Transverse colon (tissue), 4 donors: Measurements from ENCODE around the gene MTOR. TPM values are rescaled to one million over a fixed set of nuclear protein-coding genes. Genes with fewer than 3 reads are reported as not detected.

Experiments used
- DNase-seq: peaks from one replicate; pipeline ENCODE4 v3.0.0-alpha.2; 2019
- H3K27ac ChIP-seq, 4 donors: fragments of 200-600 bp; sonication (generic); 2 replicates each; pipeline ENCODE4 v1.5.1; 2016 to 2018; ENCODE audit warnings: inconsistent platforms in 4 of 4
- H3K27me3 ChIP-seq: fragments of 200-600 bp; sonication (generic); 2 replicates; pipeline ENCODE4 v1.5.1; 2017; ENCODE audit warnings: inconsistent platforms
- H3K36me3 ChIP-seq, 4 donors: fragments of 200-600 bp; sonication (generic); 2 replicates each; pipeline ENCODE4 v1.5.1; 2017 to 2019; ENCODE audit warnings: inconsistent platforms in 4 of 4
- H3K4me1 ChIP-seq, 4 donors: fragments of 200-600 bp; sonication (generic); 2 replicates each; pipeline ENCODE4 v1.5.1; 2017 to 2020; ENCODE audit warnings: inconsistent platforms in 4 of 4
- H3K4me3 ChIP-seq, 4 donors: fragments of 200-600 bp; sonication (generic); 1 replicate in 1 of 4; 2 replicates in 3 of 4; pipeline versions ENCODE4 v1.5.1 to v1.6.1; 2017 to 2019; ENCODE audit warnings: inconsistent platforms in 4 of 4
- H3K9me3 ChIP-seq, 2 donors: fragments of 200-600 bp; sonication (generic); 2 replicates each; pipeline ENCODE4 v1.5.1; 2017 to 2019; ENCODE audit warnings: inconsistent platforms in 2 of 2
- EP300 ChIP-seq: sonication (generic); formaldehyde crosslinking; IDR thresholded peaks from one replicate; pipeline ENCODE4 v1.6.1; 2017; ENCODE audit warnings: antibody characterized with exemption, low read depth
- POLR2A ChIP-seq: fragments of 450-650 bp; IDR thresholded peaks from one replicate; pipeline ENCODE4 v1.6.1; 2016; ENCODE audit warnings: antibody characterized with exemption, mild to moderate bottlenecking, moderate library complexity
- POLR2AphosphoS5 ChIP-seq, 3 donors: sonication (generic); formaldehyde crosslinking; IDR thresholded peaks; one replicate each; pipeline ENCODE4 v1.6.1; 2016; ENCODE audit warnings: antibody characterized with exemption in 3 of 3
- WGBS, 2 donors: methylation state at CpG; one replicate each; pipeline ENCODE4 v1.1.5; 2018; ENCODE audit warnings: low coverage in 1 of 2; 5-methylcytosine and 5-hydroxymethylcytosine counted together
- in situ Hi-C, 4 donors: fragments of 200-750 bp; cut with MboI; loops; one replicate each; pipeline versions ENCODE4 v1.15.0 to v1.15.1; 2017; ENCODE audit warnings: low sequenced_read_pairs in 3 of 4, low pct_ligation_motif_present in 1 of 4, low pct_unique_long_range_greater_than_20kb in 1 of 4
- intact Hi-C: fragments of 100-400 bp; cut with DNase I; formaldehyde crosslinking; loops from one replicate; pipeline ENCODE4 v1.15.1; 2023; ENCODE audit warnings: low total_unique reads
- total RNA-seq, 4 donors: library from RNA; depleted of rRNA; stranded (reverse); fragments of >200 nt; gene quantifications; one replicate each; pipeline ENCODE4 v1.1.0, GENCODE V29; 2016
- TF ChIP-seq, protein P1 (sequence below), 5 experiments: fragments of 200-600 bp in 3 of 5; fragments of 450-650 bp in 2 of 5; sonication (generic) in 3 of 5; IDR thresholded peaks; 1 replicate in 2 of 5; 2 replicates in 3 of 5; pipeline ENCODE4 v1.5.1; 2016 to 2017; ENCODE audit warnings: antibody characterized with exemption in 5 of 5, inconsistent platforms in 3 of 5, mild to moderate bottlenecking in 2 of 5, moderate library complexity in 1 of 5

The MTOR gene
- total RNA-seq, 4 donors from 2014 or later, result 31.0 to 45.6 (median 40.6) TPM

DNA sequence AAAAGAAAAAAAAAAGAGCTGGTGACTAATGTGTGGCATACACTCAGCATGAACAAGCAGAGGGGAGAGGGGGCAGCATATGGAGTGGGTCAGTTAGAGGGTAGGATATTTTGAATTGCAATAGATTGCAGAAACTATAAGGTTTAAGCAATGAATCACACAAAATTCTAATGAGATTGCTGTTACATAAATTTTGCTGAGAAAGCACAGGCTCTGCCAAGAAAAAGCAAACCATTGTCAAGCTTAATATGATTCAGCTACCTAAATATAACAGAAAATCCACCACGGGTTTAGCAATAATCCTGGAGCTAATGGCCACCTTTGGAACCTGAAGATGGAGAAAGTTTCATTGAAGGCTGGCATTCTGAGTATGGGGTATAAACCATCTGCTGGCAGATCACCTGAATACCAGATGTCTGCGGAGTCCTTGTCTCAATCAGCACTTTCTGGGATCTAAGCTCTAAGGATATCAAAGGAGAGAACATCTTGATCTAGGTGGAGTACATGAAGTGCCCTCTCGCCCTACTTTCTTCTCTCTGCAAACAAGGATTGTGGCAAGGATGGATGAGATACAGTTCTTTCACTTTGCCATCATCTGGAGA is 103.5 kb downstream of the MTOR start:
- Histone ChIP-seq H3K27me3 (no peaks in the 10 kb centered on the region), H3K27ac (no peak overlapping the region), H3K9me3 (no peaks in the 10 kb centered on the region), H3K4me3 (no peak overlapping the region), H3K36me3 (peaks cover 0 to 22% (median 3%) of the 10 kb centered on the region in 4 donors), H3K4me1 (peaks cover 0 to 8% (median 0%) of the 10 kb centered on the region in 4 donors)
- no peak for TF ChIP-seq POLR2A
- TF ChIP-seq, protein P1, sequence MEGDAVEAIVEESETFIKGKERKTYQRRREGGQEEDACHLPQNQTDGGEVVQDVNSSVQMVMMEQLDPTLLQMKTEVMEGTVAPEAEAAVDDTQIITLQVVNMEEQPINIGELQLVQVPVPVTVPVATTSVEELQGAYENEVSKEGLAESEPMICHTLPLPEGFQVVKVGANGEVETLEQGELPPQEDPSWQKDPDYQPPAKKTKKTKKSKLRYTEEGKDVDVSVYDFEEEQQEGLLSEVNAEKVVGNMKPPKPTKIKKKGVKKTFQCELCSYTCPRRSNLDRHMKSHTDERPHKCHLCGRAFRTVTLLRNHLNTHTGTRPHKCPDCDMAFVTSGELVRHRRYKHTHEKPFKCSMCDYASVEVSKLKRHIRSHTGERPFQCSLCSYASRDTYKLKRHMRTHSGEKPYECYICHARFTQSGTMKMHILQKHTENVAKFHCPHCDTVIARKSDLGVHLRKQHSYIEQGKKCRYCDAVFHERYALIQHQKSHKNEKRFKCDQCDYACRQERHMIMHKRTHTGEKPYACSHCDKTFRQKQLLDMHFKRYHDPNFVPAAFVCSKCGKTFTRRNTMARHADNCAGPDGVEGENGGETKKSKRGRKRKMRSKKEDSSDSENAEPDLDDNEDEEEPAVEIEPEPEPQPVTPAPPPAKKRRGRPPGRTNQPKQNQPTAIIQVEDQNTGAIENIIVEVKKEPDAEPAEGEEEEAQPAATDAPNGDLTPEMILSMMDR (IDR thresholded peaks at IDR 0.05), result no peak
- TF ChIP-seq EP300, result no peak
- no peak for TF ChIP-seq POLR2AphosphoS5 (IDR thresholded peaks at IDR 0.05)
- WGBS, 2 donors, result 73 to 93% methylated on average over 2 to 3 of the region's 3 CpGs
- no peak for DNase-seq
- in situ Hi-C loops, result no loop called here
- intact Hi-C loops, result no loop called here

DNA sequence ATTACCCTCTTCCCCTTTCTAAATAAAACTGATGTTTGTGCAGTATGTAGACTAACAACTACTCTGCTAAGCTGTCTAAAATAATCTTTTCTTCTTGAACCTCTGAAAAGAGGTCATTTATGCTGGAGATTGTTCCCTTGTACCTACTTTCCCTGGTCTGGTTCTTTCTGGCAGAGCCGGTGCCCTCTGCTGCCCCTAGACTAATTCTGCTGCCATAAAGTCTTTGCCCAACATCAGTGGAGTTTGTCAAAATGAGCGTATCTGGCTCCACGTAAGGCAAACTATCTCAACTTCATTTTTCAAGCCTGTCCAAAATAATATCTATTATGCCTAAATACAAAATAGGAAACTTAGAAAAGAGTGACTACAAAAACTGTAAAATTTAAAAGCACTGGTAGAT is 104.1 kb downstream of the MTOR start:
- WGBS, 2 donors, result 88 to 94% methylated on average over 2 to 3 of the region's 3 CpGs

DNA sequence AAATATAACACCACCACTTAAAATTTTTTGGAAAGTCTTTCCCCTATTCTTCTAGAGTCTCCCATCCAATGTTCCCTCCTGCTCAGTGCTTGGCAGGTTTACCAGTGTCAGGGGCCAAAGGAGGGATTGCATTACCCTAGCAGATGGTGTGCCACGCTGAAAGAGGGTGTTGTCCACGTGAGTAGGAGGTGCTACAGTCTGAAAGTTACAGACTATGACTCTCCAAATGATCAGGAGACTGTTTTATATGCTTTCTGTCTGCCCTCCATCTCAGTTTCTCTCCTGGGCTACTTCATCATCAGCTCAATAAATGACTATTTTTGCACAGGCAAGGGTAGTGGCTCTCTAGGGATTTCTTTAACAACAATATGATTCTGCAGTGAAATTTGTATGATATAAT is 104.5 kb downstream of the MTOR start:
- Histone ChIP-seq H3K27ac (peak overlapping the region in 1 of 4 donors; percentile 1), H3K4me1 (peaks cover 0 to 8% (median 0%) of the 10 kb centered on the region in 4 donors), H3K9me3 (no peaks in the 10 kb centered on the region), H3K27me3 (no peaks in the 10 kb centered on the region), H3K36me3 (peaks cover 0 to 22% (median 3%) of the 10 kb centered on the region in 4 donors), H3K4me3 (no peak overlapping the region)
- DNase-seq, result no peak
- WGBS, 2 donors, result 26% methylated on average over 2 of the region's 2 CpGs; no CpG with 5 or more reads in 1 of the 2 donors
- intact Hi-C loops (no loop called here), in situ Hi-C loops (no loop called here)
- TF ChIP-seq POLR2A, result no peak
- TF ChIP-seq, protein P1 (IDR thresholded peaks at IDR 0.05), result no peak
- no peak for TF ChIP-seq EP300
- no peak for TF ChIP-seq POLR2AphosphoS5 (IDR thresholded peaks at IDR 0.05)

More for the DNA sequence above, 104.1 kb downstream of the MTOR start:
- in situ Hi-C loops (no loop called here), intact Hi-C loops (no loop called here)
- Histone ChIP-seq H3K9me3 (no peaks in the 10 kb centered on the region), H3K4me1 (peaks cover 0 to 8% (median 0%) of the 10 kb centered on the region in 4 donors), H3K4me3 (no peak overlapping the region), H3K27me3 (no peaks in the 10 kb centered on the region), H3K36me3 (peaks cover 0 to 22% (median 3%) of the 10 kb centered on the region in 4 donors), H3K27ac (peak overlapping the region in 1 of 4 donors; percentile 1)
- DNase-seq, result no peak
- no peak for TF ChIP-seq POLR2AphosphoS5 (IDR thresholded peaks at IDR 0.05)
- no peak for TF ChIP-seq EP300
- no peak for TF ChIP-seq POLR2A
- TF ChIP-seq, protein P1 (IDR thresholded peaks at IDR 0.05), result no peak

DNA sequence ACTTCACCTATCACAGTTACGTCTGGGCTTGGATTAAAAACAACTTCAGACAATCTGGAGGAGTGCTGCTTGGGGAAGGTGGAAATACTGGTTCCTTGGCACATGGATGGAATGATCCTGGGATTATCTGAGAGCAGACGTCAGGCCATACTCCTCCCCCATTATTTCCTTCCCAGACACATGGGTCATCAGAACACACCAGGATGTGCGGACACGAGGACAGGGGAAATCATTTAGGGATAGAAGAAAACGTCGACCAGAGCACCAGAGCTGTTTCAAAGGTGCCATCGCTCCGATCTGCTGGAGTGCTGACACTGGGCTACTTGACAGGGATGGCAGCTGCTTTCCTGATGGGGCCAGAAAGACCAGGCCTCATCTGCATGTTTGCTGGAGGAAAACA is 105.0 kb downstream of the MTOR start:
- DNase-seq, result no peak
- 74 to 100% methylated on average over 2 to 8 of the region's 8 CpGs for WGBS, 2 donors
- no peaks in the 10 kb centered on the region for H3K9me3 ChIP-seq
- TF ChIP-seq POLR2A, result no peak
- H3K36me3 ChIP-seq, result peaks cover 0 to 25% (median 6%) of the 10 kb centered on the region in 4 donors
- no peaks in the 10 kb centered on the region for H3K27me3 ChIP-seq
- no peak overlapping the region for H3K4me3 ChIP-seq
- peaks cover 0 to 8% (median 0%) of the 10 kb centered on the region in 4 donors for H3K4me1 ChIP-seq
- in situ Hi-C loops (no loop called here), intact Hi-C loops (no loop called here)
- no peak overlapping the region for H3K27ac ChIP-seq
